ENCODE results near the gene STAT3. TPM values are rescaled to one million over a fixed set of nuclear protein-coding genes. Genes with fewer than 3 reads are reported as not detected.

The STAT3 gene
- total and polyA plus RNA-seq, 9 of the 15 experiments (the other 6 are each of a cell fraction or from before 2014, with no cell fraction given) = 90.0 to 179 (median 114) TPM

DNA sequence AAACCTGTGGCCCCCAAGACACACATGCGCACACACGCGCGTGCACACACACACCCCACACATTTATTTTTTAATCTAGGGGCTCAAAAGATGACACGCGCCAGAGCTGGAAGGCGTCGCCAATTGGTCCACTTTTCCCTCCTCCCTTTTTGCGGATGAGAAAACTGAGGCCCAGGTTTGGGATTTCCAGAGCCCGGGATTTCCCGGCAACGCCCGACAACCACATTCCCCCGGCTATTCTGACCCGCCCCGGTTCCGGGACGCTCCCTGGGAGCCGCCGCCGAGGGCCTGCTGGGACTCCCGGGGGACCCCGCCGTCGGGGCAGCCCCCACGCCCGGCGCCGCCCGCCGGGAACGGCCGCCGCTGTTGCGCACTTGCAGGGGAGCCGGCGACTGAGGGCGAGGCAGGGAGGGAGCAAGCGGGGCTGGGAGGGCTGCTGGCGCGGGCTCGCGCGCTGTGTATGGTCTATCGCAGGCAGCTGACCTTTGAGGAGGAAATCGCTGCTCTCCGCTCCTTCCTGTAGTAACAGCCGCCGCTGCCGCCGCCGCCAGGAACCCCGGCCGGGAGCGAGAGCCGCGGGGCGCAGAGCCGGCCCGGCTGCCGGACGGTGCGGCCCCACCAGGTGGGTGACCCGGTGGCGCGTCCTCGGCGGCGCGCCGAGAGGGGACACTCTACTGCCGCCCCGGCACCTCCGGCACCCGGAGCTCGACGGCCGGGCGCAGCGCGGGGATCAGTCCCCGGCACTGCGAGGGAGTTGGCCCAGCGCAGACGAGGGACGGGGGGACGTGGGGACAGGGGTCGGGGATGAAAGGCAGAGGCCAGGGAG lies 100.1 kb downstream of the STAT3 start, which contains the start of gene STAT5A (continued):
- no peak for TF ChIP-seq TBL1XR1 (IDR thresholded peaks at IDR 0.05; ENCODE audit: low read length in 2 of 2)
- no peak for TF ChIP-seq KAT8 (IDR thresholded peaks at IDR 0.05; ENCODE audit: low read depth)
- peak in 1 of 2 experiments; percentile 29 for TF ChIP-seq E2F6 (IDR thresholded peaks at IDR 0.05; ENCODE audit: borderline replicate concordance in 1 of 2, extremely low read depth in 1 of 2, insufficient read depth in 1 of 2, insufficient read length in 1 of 2, low read depth in 1 of 2, low read length in 1 of 2, poor library complexity in 1 of 2, severe bottlenecking in 1 of 2)
- no peak for TF ChIP-seq STAT5A (IDR thresholded peaks at IDR 0.05; ENCODE audit: borderline replicate concordance, low read length)
- 0 out of 2 replicates have a peak, but pooled peaks have one; percentile 32 for TF ChIP-seq GATAD2B (IDR thresholded peaks at IDR 0.05; ENCODE audit: borderline replicate concordance)
- TF ChIP-seq ZFP36 (IDR thresholded peaks at IDR 0.05; ENCODE audit: low read depth, low read length, partially characterized antibody) = no peak
- TF ChIP-seq ZHX1 (conservative IDR thresholded peaks at IDR 0.05; ENCODE audit: low read length) = no peak
- peak; percentile 16 for TF ChIP-seq TAF1 (IDR thresholded peaks at IDR 0.05; ENCODE audit: control insufficient read depth, extremely low read depth, insufficient read depth, low read length, severe bottlenecking)
- TF ChIP-seq ZNF445 (CRISPR knock-in tag; IDR thresholded peaks at IDR 0.05; ENCODE audit: low read depth) = no peak
- no peak for TF ChIP-seq HDAC3 (IDR thresholded peaks at IDR 0.05; ENCODE audit: borderline replicate concordance, partially characterized antibody)
- TF ChIP-seq ZNF282 (CRISPR knock-in tag; IDR thresholded peaks at IDR 0.05) = no peak
- TF ChIP-seq SMARCB1 (IDR thresholded peaks at IDR 0.05; ENCODE audit: insufficient read length, low read depth) = no peak
- TF ChIP-seq HNRNPUL1 (IDR thresholded peaks at IDR 0.05; ENCODE audit: low read length) = no peak
- TF ChIP-seq XRCC5 (IDR thresholded peaks at IDR 0.05; ENCODE audit: low read depth, low read length) = 0 out of 2 replicates have a peak, but pooled peaks have one; percentile 16
- no peak for TF ChIP-seq ZNF224 (CRISPR knock-in tag; IDR thresholded peaks at IDR 0.05)
- TF ChIP-seq ZNF134 (CRISPR knock-in tag; conservative IDR thresholded peaks at IDR 0.05) = no peak
- TF ChIP-seq ZNF316 (IDR thresholded peaks at IDR 0.05) = no peak
- 0 out of 2 replicates have a peak, but pooled peaks have one; percentile 31 for TF ChIP-seq ETV5 (CRISPR knock-in tag; IDR thresholded peaks at IDR 0.05; ENCODE audit: low read depth)
- no peak for TF ChIP-seq SPI1 (IDR thresholded peaks at IDR 0.05; ENCODE audit: borderline replicate concordance, low read depth, low read length)
- no peak for TF ChIP-seq BRF1 (IDR thresholded peaks at IDR 0.05; ENCODE audit: borderline replicate concordance, extremely low read depth, insufficient read length)
- TF ChIP-seq, protein P1, sequence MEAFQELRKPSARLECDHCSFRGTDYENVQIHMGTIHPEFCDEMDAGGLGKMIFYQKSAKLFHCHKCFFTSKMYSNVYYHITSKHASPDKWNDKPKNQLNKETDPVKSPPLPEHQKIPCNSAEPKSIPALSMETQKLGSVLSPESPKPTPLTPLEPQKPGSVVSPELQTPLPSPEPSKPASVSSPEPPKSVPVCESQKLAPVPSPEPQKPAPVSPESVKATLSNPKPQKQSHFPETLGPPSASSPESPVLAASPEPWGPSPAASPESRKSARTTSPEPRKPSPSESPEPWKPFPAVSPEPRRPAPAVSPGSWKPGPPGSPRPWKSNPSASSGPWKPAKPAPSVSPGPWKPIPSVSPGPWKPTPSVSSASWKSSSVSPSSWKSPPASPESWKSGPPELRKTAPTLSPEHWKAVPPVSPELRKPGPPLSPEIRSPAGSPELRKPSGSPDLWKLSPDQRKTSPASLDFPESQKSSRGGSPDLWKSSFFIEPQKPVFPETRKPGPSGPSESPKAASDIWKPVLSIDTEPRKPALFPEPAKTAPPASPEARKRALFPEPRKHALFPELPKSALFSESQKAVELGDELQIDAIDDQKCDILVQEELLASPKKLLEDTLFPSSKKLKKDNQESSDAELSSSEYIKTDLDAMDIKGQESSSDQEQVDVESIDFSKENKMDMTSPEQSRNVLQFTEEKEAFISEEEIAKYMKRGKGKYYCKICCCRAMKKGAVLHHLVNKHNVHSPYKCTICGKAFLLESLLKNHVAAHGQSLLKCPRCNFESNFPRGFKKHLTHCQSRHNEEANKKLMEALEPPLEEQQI (IDR thresholded peaks at IDR 0.05) = no peak
- TF ChIP-seq ZNF75A (CRISPR knock-in tag; IDR thresholded peaks at IDR 0.05) = no peak
- TF ChIP-seq IFI16 (CRISPR knock-in tag; IDR thresholded peaks at IDR 0.05) = no peak
